IMR-90 (cell line): ENCODE measurements around the gene DUSP10. TPM values are rescaled to one million over a fixed set of nuclear protein-coding genes. Genes with fewer than 3 reads are reported as not detected.

Experiments
- ATAC-seq: fragments of 200-7000 bp; cut with Tn5 transposase; 2 replicates; pipeline ENCODE4 v1.9.1; 2020; ENCODE audit warnings: low read depth, mild to moderate bottlenecking, moderate library complexity
- BruUV-seq: library from RNA; stranded (reverse); fragments of 400-500 nt; replicated peaks from 2 replicates; lab custom pipeline; 2021; lab: Mats Ljungman, UMichigan
- CTCF ChIA-PET: fragments of 300-600 bp; formaldehyde crosslinking; extraction: SDS; loops from one replicate; lab custom pipeline; 2021; ENCODE audit warnings: antibody characterized with exemption; lab: Yijun Ruan, JAX
- POLR2A ChIA-PET: fragments of 300-600 bp; sonication (Branson Sonifier 250); formaldehyde crosslinking; loops from one replicate; lab custom pipeline; 2022; ENCODE audit warnings: antibody characterized with exemption; ENCODE audit not compliant: unreplicated experiment; lab: Charles Lee
- DNase-seq: peaks from one replicate; pipeline ENCODE4 v3.0.0; 2013
- H2AFZ ChIP-seq: replicated peaks from 2 replicates; pipeline ENCODE3; 2013; ENCODE audit warnings: low read length, mild to moderate bottlenecking; ENCODE audit not compliant: poor library complexity
- H2AK5ac ChIP-seq: 2 replicates; pipeline ENCODE4 v1.6.1; 2013; ENCODE audit warnings: low read depth, low read length, inconsistent platforms
- H2AK9ac ChIP-seq: replicated peaks from 2 replicates; pipeline ENCODE3; 2013; ENCODE audit warnings: mild to moderate bottlenecking, low read depth, low read length, moderate library complexity; ENCODE audit not compliant: poor library complexity
- H2BK120ac ChIP-seq: 2 replicates; pipeline ENCODE4 v1.6.1; 2013; ENCODE audit warnings: low read depth, low read length, inconsistent platforms
- H2BK15ac ChIP-seq: 3 replicates; pipeline ENCODE4 v1.6.1; 2013; ENCODE audit warnings: low read depth, low read length, inconsistent platforms
- H2BK20ac ChIP-seq: 2 replicates; pipeline ENCODE4 v1.6.1; 2013; ENCODE audit warnings: low read depth, mild to moderate bottlenecking, inconsistent platforms, low read length, moderate library complexity
- H2BK5ac ChIP-seq: 2 replicates; pipeline ENCODE4 v1.6.1; 2013; ENCODE audit warnings: mild to moderate bottlenecking, low read depth, low read length, inconsistent platforms; ENCODE audit not compliant: poor library complexity, severe bottlenecking
- H3K14ac ChIP-seq: replicated peaks from 2 replicates; pipeline ENCODE4 v1.6.1; 2013; ENCODE audit warnings: low read depth, low read length, inconsistent platforms
- H3K18ac ChIP-seq: 2 replicates; pipeline ENCODE4 v1.6.1; 2013; ENCODE audit warnings: low read depth, low read length, control low read depth
- H3K23ac ChIP-seq: 2 replicates; pipeline ENCODE4 v1.6.1; 2013; ENCODE audit warnings: low read depth, low read length, inconsistent platforms
- H3K27ac ChIP-seq: 2 replicates; pipeline ENCODE4 v1.5.1; 2013; ENCODE audit warnings: mild to moderate bottlenecking, control low read depth, low read length; ENCODE audit not compliant: insufficient read depth
- H3K27me3 ChIP-seq: 2 replicates; pipeline ENCODE4 v1.6.1; 2013; ENCODE audit warnings: low read length; ENCODE audit not compliant: control insufficient read depth, insufficient read depth
- H3K36me3 ChIP-seq: 2 replicates; pipeline ENCODE4 v1.6.1; 2013; ENCODE audit warnings: low read length, mixed read lengths; ENCODE audit not compliant: control insufficient read depth, insufficient read depth
- H3K4ac ChIP-seq: 2 replicates; pipeline ENCODE4 v1.6.1; 2013; ENCODE audit warnings: low read depth, low read length, inconsistent platforms
- H3K4me1 ChIP-seq: 2 replicates; pipeline ENCODE4 v1.6.1; 2013; ENCODE audit warnings: low read length, mixed read lengths; ENCODE audit not compliant: control insufficient read depth, insufficient read depth
- H3K4me2 ChIP-seq: 2 replicates; pipeline ENCODE4 v1.6.1; 2013; ENCODE audit warnings: low read depth, mild to moderate bottlenecking, control low read depth, low read length, moderate library complexity
- H3K4me3 ChIP-seq: 2 replicates; pipeline ENCODE4 v1.5.1; 2013; ENCODE audit warnings: low read depth, mild to moderate bottlenecking, control low read depth, low read length, moderate library complexity; ENCODE audit not compliant: insufficient read depth
- H3K56ac ChIP-seq: 2 replicates; pipeline ENCODE4 v1.6.1; 2013; ENCODE audit warnings: low read length, inconsistent platforms; ENCODE audit not compliant: insufficient read depth; ENCODE audit errors: extremely low read depth
- H3K79me1 ChIP-seq, 2 experiments: 2 replicates each; pipeline ENCODE4 v1.6.1; 2013; ENCODE audit warnings: low read length in 2 of 2, inconsistent platforms in 1 of 2, low read depth in 1 of 2
- H3K9ac ChIP-seq: 2 replicates; pipeline ENCODE4 v1.6.1; 2013; ENCODE audit warnings: low read depth, low read length, control low read depth
- H3K9me1 ChIP-seq: 2 replicates; pipeline ENCODE4 v1.6.1; 2013; ENCODE audit warnings: low read length, inconsistent platforms; ENCODE audit not compliant: insufficient read depth
- H3K9me3 ChIP-seq: 2 replicates; pipeline ENCODE4 v1.6.1; 2013; ENCODE audit warnings: low read length; ENCODE audit not compliant: control insufficient read depth, insufficient read depth
- H4K20me1 ChIP-seq: 2 replicates; pipeline ENCODE4 v1.6.1; 2013; ENCODE audit warnings: low read length, inconsistent platforms; ENCODE audit not compliant: insufficient read depth
- H4K5ac ChIP-seq: 2 replicates; pipeline ENCODE4 v1.6.1; 2013; ENCODE audit warnings: mild to moderate bottlenecking, low read depth, low read length, control low read depth
- H4K8ac ChIP-seq, 2 experiments: 2 replicates each; pipeline ENCODE4 v1.6.1; 2013; ENCODE audit warnings: low read depth in 2 of 2, low read length in 2 of 2, control low read depth in 1 of 2, inconsistent platforms in 1 of 2
- H4K91ac ChIP-seq: 2 replicates; pipeline ENCODE4 v1.6.1; 2013; ENCODE audit warnings: low read depth, low read length, inconsistent platforms; ENCODE audit not compliant: insufficient read depth
- BHLHE40 ChIP-seq: fragments of 150-350 bp; IDR thresholded peaks from 2 replicates; pipeline ENCODE4 v1.6.1; 2016; ENCODE audit warnings: mild to moderate bottlenecking, low read depth, low read length
- RAD21 ChIP-seq: IDR thresholded peaks from 2 replicates; pipeline ENCODE4 v1.6.1; 2012; ENCODE audit warnings: low read length, improper control_type of control experiment
- WGBS, 2 experiments: methylation state at CpG; one replicate each; pipeline versions ENCODE4 v1.1.5 to v1.1.7; 2013; ENCODE audit warnings: missing lambda C conversion rate in 2 of 2; ENCODE audit not compliant: insufficient read length in 1 of 2; ENCODE audit errors: extremely low coverage in 2 of 2; 5-methylcytosine and 5-hydroxymethylcytosine counted together
- dilution Hi-C: fragments of 300-500 bp; cut with HindIII; formaldehyde crosslinking; loops from one replicate; pipeline ENCODE4 v1.14.3; 2018; ENCODE audit warnings: low sequenced_read_pairs; ENCODE audit not compliant: unreplicated experiment
- in situ Hi-C: fragments of 300-500 bp; cut with MboI; formaldehyde crosslinking; loops from 3 replicates; pipeline ENCODE4 v1.14.3; 2019; ENCODE audit warnings: low sequenced_read_pairs, inconsistent platforms, mixed read lengths
- intact Hi-C: fragments of 100-400 bp; cut with micrococcal nuclease; formaldehyde crosslinking; loops from 2 replicates; pipeline ENCODE4 v1.10.0; 2022
- polyA plus RNA-seq, 3 experiments: library from polyadenylated mRNA; depleted of rRNA; stranded (reverse); fragments of >200 nt; gene quantifications; 2 replicates each; pipeline ENCODE4 v1.2.3, GENCODE V29; 2012; ENCODE audit warnings: low replicate concordance in 1 of 3
- total RNA-seq: library from RNA; depleted of rRNA; stranded (reverse); fragments of >200 nt; gene quantifications from 2 replicates; pipeline ENCODE4 v1.2.3, GENCODE V29; 2012

Gene DUSP10
- total and polyA plus RNA-seq, 2 of the 4 experiments (the other 2 are of a cell fraction) = 41.7 to 59.1 TPM

DNA sequence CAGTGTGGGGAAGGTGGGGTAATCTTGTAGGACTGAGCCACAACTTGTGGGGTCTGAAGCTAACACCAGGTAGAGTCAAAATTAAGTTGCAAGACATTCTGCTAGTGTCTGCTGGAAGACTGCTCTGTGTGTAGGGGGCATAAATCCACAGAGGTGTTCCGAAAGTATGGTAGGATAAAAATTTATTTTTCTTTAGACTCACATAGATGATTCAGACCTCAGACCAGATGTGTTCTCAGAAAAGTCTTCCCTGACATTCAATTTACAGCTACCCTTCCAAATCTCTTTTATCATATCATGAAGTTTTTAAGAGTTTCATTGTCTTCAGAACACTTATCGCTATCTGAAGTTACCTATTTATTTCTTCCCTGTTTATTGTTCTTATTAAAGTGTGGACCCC lies 21.3 kb downstream of the DUSP10 start:
- Histone ChIP-seq H3K4me3 (no peak overlapping the region), H2AK5ac (peak overlapping the region; percentile 46; the same call in 1 of the 2 replicates), H3K18ac (peak overlapping the region; percentile 92), H3K23ac (peak overlapping the region; percentile 63; the same call in 1 of the 2 replicates), H3K14ac (0 out of 2 replicates have a peak overlapping the region, but pooled peaks have one; percentile 16), H4K5ac (peak overlapping the region; percentile 87; the same call in 1 of the 2 replicates), H3K79me1 (peaks cover 41 to 86% of the 10 kb centered on the region in 2 experiments), H3K9me1 (peaks cover 46% of the 10 kb centered on the region), H2BK120ac (peak overlapping the region; percentile 96), H3K4me1 (peaks cover 65% of the 10 kb centered on the region), H3K9me3 (no peaks in the 10 kb centered on the region; the same call in 1 of the 2 replicates), H4K20me1 (peaks cover 38% of the 10 kb centered on the region), H3K36me3 (peaks cover 35% of the 10 kb centered on the region), H4K91ac (peak overlapping the region; percentile 79), H3K56ac (no peak overlapping the region), H3K27me3 (no peaks in the 10 kb centered on the region), H2AK9ac (no peak overlapping the region), H2BK5ac (peak overlapping the region; percentile 95), H3K9ac (peak overlapping the region; percentile 18; the same call in 1 of the 2 replicates), H3K27ac (peak overlapping the region; percentile 44; the same call in 1 of the 2 replicates), H3K4me2 (peak overlapping the region; percentile 73), H2BK20ac (peak overlapping the region; percentile 75), H3K4ac (peak overlapping the region; percentile 78), H2BK15ac (peak overlapping the region; percentile 96; the same call in 2 of the 3 replicates), H4K8ac (peak overlapping the region; percentile 31 to 62; a peak in 3 of 4 replicates), H2AFZ (no peak overlapping the region)
- no TSS peak for BruUV-seq
- no peak for ATAC-seq
- dilution Hi-C loops (no loop called here), intact Hi-C loops (loop anchor here (10.0 kb wide), 2 partner anchors 456 to 906 kb away; no protein-coding TSS in a partner anchor), in situ Hi-C loops (no loop called here)
- ChIA-PET POLR2A (no interaction called here), CTCF (interaction anchor here (0.6 kb wide), 1 partner anchor 989 kb away, joined by 3 read pairs; no protein-coding TSS in a partner anchor)
- DNase-seq = peak; percentile 58
- no peak for TF ChIP-seq BHLHE40
- TF ChIP-seq RAD21 = no peak
- no CpG with 5 or more reads among the region's 2 CpGs for WGBS, 2 experiments
